ENCODE results near the gene FASTKD1.

GRCh38 chr2:169485650-169486138 is 88.0 kb downstream of the FASTKD1 start:
- no peak for TF ChIP-seq ZNF24 (tag by site-specific recombination; IDR thresholded peaks at IDR 0.05)
- TF ChIP-seq CTCF (tag by site-specific recombination; IDR thresholded peaks at IDR 0.05), result no peak

All from HEK293 (cell line).